PC-9 (cell line): ENCODE data around the gene EDA.

Experiments used
- CTCF ChIP-seq: fragments of 200-600 bp; sonication (generic); conservative IDR thresholded peaks from 2 replicates; pipeline ENCODE4 v1.6.1; 2017; ENCODE audit warnings: mixed run types, antibody characterized with exemption, mild to moderate bottlenecking, moderate library complexity
- EZH2 ChIP-seq: fragments of 200-600 bp; sonication (generic); IDR thresholded peaks from 2 replicates; pipeline ENCODE4 v1.8.0; 2017; ENCODE audit warnings: antibody characterized with exemption, low read depth

DNA sequence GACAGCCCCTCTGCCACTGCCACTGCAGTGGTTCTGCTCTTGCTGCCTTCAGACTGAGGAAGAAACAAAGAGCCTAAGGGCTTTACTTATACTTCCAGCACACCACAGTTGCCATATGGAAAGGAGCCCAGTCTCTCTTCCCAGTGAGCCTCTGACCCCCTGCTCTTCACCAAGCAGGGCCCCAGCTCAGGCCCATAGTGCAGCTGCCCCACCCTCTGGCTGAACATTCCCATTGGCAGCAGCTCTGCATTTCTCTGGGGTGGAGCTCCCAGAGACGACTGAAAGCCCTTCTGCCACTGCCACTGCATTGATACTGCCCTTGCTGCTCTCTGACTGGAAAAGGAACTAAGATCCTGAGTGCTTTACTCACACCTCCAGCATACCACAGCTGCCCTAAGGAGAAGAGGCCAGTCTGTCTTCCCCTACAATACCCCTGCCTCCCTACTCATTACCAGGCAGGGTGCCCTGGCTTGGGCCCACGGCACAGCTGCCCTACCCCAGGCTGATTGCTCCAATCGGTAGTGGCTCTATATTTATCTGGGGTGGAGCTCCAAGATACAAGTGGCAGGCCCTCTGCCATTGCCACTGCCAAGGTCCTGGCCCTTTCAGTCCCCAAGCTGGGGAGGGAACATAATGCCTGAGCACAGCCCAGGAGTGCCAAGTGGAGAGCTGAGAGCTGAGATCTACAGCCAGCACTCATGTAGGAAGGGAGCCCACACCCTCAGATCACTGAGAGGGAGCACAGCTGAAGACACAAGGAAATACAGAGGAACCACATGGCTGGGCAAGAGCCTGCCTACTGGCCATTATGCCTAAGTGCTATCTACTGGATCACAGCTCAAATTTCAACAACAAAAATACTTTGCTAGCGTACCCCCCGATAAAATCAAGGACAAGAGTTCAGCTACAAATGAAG is 397.8 kb downstream of the EDA start:
- TF ChIP-seq CTCF (no peak), EZH2 (no peak)
